ENCODE data around the gene FNBP1L.

GRCh38 chr1:93448292-93448982 is 519 bp downstream of the FNBP1L start:
- TF ChIP-seq ZBTB49 (CRISPR knock-in tag; IDR thresholded peaks at IDR 0.05; ENCODE audit: borderline replicate concordance) = no peak
- TF ChIP-seq, protein P1, sequence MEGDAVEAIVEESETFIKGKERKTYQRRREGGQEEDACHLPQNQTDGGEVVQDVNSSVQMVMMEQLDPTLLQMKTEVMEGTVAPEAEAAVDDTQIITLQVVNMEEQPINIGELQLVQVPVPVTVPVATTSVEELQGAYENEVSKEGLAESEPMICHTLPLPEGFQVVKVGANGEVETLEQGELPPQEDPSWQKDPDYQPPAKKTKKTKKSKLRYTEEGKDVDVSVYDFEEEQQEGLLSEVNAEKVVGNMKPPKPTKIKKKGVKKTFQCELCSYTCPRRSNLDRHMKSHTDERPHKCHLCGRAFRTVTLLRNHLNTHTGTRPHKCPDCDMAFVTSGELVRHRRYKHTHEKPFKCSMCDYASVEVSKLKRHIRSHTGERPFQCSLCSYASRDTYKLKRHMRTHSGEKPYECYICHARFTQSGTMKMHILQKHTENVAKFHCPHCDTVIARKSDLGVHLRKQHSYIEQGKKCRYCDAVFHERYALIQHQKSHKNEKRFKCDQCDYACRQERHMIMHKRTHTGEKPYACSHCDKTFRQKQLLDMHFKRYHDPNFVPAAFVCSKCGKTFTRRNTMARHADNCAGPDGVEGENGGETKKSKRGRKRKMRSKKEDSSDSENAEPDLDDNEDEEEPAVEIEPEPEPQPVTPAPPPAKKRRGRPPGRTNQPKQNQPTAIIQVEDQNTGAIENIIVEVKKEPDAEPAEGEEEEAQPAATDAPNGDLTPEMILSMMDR (IDR thresholded peaks at IDR 0.05 in 2 of 3, conservative IDR thresholded peaks at IDR 0.05 in 1 of 3; ENCODE audit: insufficient read depth in 2 of 3, low read depth in 1 of 3, low read length in 3 of 3) = no peak
- TF ChIP-seq FUS (optimal IDR thresholded peaks at IDR 0.05; ENCODE audit: low read depth, low read length) = no peak
- no peak for TF ChIP-seq MAFK (IDR thresholded peaks at IDR 0.05; ENCODE audit: low read length)
- no peak for TF ChIP-seq E2F3 (CRISPR knock-in tag; IDR thresholded peaks at IDR 0.05)
- TF ChIP-seq TARDBP (IDR thresholded peaks at IDR 0.05) = no peak
- TF ChIP-seq EZH2 (IDR thresholded peaks at IDR 0.05; ENCODE audit: borderline replicate concordance, low read depth, low read length) = no peak
- TF ChIP-seq NFYB (IDR thresholded peaks at IDR 0.05; ENCODE audit: extremely low read depth, insufficient read length) = no peak
